DND-41 (cell line): Measurements from ENCODE around the gene HDAC4.

ENCODE experiments used
- ATAC-seq: fragments of 200-7000 bp; cut with Tn5 transposase; 3 replicates; pipeline ENCODE4 v1.9.1; 2021; ENCODE audit warnings: low read depth; ENCODE audit not compliant: insufficient read depth
- DNase-seq: peaks from one replicate; pipeline ENCODE4 v3.0.0-alpha.2; 2020
- H2AFZ ChIP-seq: 2 replicates; pipeline ENCODE4 v1.6.0; 2012; ENCODE audit warnings: low read depth, low read length
- H3K27ac ChIP-seq: 2 replicates; pipeline ENCODE4 v1.5.1; 2012; ENCODE audit warnings: low read length, inconsistent platforms
- H3K27me3 ChIP-seq: fragments of 200-600 bp; sonication (generic); 2 replicates; pipeline ENCODE4 v1.6.0; 2012; ENCODE audit warnings: low read length, mild to moderate bottlenecking, inconsistent platforms; ENCODE audit not compliant: insufficient read depth, poor library complexity
- H3K36me3 ChIP-seq: 2 replicates; pipeline ENCODE4 v1.5.1; 2012; ENCODE audit warnings: low read length, inconsistent platforms; ENCODE audit not compliant: insufficient read depth
- H3K4me1 ChIP-seq: 2 replicates; pipeline ENCODE4 v1.5.1; 2012; ENCODE audit warnings: mild to moderate bottlenecking, low read length; ENCODE audit not compliant: insufficient read depth
- H3K4me2 ChIP-seq: 2 replicates; pipeline ENCODE4 v1.6.0; 2012; ENCODE audit warnings: mild to moderate bottlenecking, moderate library complexity, low read length, inconsistent platforms; ENCODE audit not compliant: insufficient read depth
- H3K4me3 ChIP-seq, 2 experiments: fragments of 200-600 bp in 1 of 2; shearing (Covaris generic) in 1 of 2; 2 replicates each; pipeline ENCODE4 v1.5.1; 2012 to 2016; ENCODE audit warnings: inconsistent platforms in 2 of 2, low read length in 2 of 2, mild to moderate bottlenecking in 2 of 2, low read depth in 1 of 2, moderate library complexity in 1 of 2
- H3K79me2 ChIP-seq: 2 replicates; pipeline ENCODE4 v1.6.0; 2012; ENCODE audit warnings: low read length, inconsistent platforms; ENCODE audit not compliant: insufficient read depth
- H3K9ac ChIP-seq: 2 replicates; pipeline ENCODE4 v1.6.0; 2012; ENCODE audit warnings: low read depth, mild to moderate bottlenecking, inconsistent platforms, low read length, moderate library complexity
- H3K9me3 ChIP-seq: 2 replicates; pipeline ENCODE4 v1.5.1; 2012; ENCODE audit warnings: low read length, moderate library complexity, mild to moderate bottlenecking, inconsistent platforms; ENCODE audit not compliant: insufficient read depth, severe bottlenecking
- H4K20me1 ChIP-seq: 2 replicates; pipeline ENCODE4 v1.6.0; 2012; ENCODE audit warnings: low read length; ENCODE audit not compliant: insufficient read depth
- CTCF ChIP-seq: IDR thresholded peaks from 2 replicates; pipeline ENCODE4 v1.5.1; 2012; ENCODE audit warnings: borderline replicate concordance, low read length, moderate library complexity, mild to moderate bottlenecking; ENCODE audit not compliant: poor library complexity, severe bottlenecking; ENCODE audit errors: extremely low read depth
- EZH2 ChIP-seq: IDR thresholded peaks from 3 replicates; pipeline ENCODE4 v1.6.1; 2012; ENCODE audit warnings: borderline replicate concordance, low read depth, mild to moderate bottlenecking, moderate library complexity, low read length, inconsistent platforms; ENCODE audit not compliant: severe bottlenecking

HDAC4 gene

DNA sequence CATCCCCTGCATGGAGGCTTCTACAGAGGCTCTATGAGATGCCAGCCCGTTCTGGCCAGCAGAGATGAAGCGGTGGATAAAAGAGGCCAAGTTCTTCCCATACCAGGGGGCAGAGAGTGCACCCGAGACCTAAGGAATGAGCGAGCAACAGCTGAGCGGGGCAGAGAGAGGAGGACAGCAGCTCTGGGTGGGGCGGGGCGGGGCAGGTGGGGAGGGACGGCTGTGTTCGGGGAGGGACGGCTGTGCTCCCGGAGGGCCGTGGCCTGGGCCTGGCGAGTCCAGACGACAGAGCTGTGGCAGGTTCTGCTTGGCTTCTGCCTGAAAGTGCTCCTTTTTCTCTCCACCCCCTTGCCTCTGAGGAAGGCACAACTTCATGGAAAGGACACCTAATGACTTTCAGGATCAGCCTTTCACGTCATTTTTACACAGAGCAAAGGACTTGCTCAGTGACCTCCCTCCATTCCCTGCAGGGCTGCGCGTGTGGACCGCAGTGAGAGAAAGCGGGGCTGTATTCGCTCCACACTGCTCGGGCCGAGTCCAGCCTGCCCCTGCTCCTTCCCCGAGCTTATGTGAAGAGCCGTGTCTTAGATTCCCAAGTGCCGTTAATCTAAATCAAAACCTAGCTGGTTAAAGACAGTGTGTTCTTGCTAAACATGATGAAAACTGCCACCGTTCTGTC is 232.9 kb downstream of the HDAC4 start:
- H3K9me3 ChIP-seq: peaks cover under 1% of the 10 kb centered on the region
- H3K27me3 ChIP-seq: no peaks in the 10 kb centered on the region
- TF ChIP-seq CTCF: no peak
- TF ChIP-seq EZH2: no peak
- no peak overlapping the region for H3K9ac ChIP-seq
- H3K4me2 ChIP-seq: no peak overlapping the region
- H2AFZ ChIP-seq: no peak overlapping the region
- no peak for ATAC-seq
- H3K27ac ChIP-seq: no peak overlapping the region
- H3K36me3 ChIP-seq: peaks cover 94% of the 10 kb centered on the region
- no peak for DNase-seq
- H3K4me1 ChIP-seq: no peaks in the 10 kb centered on the region
- H4K20me1 ChIP-seq: peaks cover 53% of the 10 kb centered on the region
- H3K4me3 ChIP-seq: no peak overlapping the region
- H3K79me2 ChIP-seq: peaks cover 97% of the 10 kb centered on the region

DNA sequence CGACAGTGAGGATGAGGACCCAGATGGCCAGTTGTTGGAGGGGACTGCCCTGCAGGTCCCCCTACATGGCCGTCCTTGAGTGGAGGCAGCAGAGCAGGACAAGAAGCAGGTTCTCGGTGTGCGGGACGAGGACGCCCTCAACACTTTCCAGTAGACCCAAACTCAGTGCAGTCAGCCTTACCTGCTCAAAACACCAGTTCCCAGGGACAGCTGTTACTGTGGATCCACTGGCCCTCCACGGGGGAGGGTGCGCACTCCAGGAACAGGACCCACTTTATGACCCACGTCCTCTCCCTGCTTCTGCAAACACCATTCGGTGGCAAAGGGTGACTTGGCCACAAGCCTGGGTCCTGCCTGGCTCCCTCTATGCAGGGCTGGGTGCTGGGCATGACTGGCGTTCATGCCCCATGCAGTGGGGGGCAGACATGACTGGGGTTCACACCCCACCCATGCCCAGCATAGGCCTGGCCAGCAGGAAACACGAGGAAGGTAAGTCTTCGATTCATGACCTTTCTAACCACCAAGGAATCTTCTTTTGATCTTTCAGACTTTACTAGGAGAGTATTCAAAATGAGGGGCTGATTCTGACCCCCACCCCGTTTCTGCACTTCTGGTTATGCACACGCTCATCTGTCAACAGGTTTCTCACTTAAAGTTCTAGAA is 233.7 kb downstream of the HDAC4 start:
- H3K36me3 ChIP-seq: peaks cover 95% of the 10 kb centered on the region
- no peak overlapping the region for H3K9ac ChIP-seq
- no peak overlapping the region; the same call in 1 of the 2 replicates for H3K27ac ChIP-seq
- DNase-seq (no peak), ATAC-seq (0 out of 3 replicates have a peak, but pooled peaks have one; percentile 10)
- no peak overlapping the region for H2AFZ ChIP-seq
- no peaks in the 10 kb centered on the region for H3K27me3 ChIP-seq
- H3K9me3 ChIP-seq: no peaks in the 10 kb centered on the region
- no peaks in the 10 kb centered on the region for H3K4me1 ChIP-seq
- peaks cover 97% of the 10 kb centered on the region for H3K79me2 ChIP-seq
- TF ChIP-seq CTCF: no peak
- TF ChIP-seq EZH2: no peak
- no peak overlapping the region for H3K4me2 ChIP-seq
- peaks cover 60% of the 10 kb centered on the region for H4K20me1 ChIP-seq
- H3K4me3 ChIP-seq: no peak overlapping the region

- Histone ChIP-seq H3K4me1 (no peaks in the 10 kb centered on the region), H2AFZ (no peak overlapping the region), H3K9ac (no peak overlapping the region), H3K9me3 (no peaks in the 10 kb centered on the region), H3K79me2 (peaks cover 96% of the 10 kb centered on the region), H3K27me3 (no peaks in the 10 kb centered on the region), H3K36me3 (peaks cover 97% of the 10 kb centered on the region), H4K20me1 (peaks cover 64% of the 10 kb centered on the region), H3K27ac (no peak overlapping the region), H3K4me2 (no peak overlapping the region), H3K4me3 (no peak overlapping the region)
- TF ChIP-seq EZH2 (no peak), CTCF (no peak)
- ATAC-seq: no peak
- DNase-seq: no peak
These were observed 234.5 kb downstream of the HDAC4 start for GRCh38 chr2:239166201-239166834.
